CD4-positive, alpha-beta T cell (primary cell): ENCODE data around the gene B3GAT3. TPM values are rescaled to one million over a fixed set of nuclear protein-coding genes. Genes with fewer than 3 reads are reported as not detected.

Experiments
- ATAC-seq: fragments of 200-7000 bp; cut with Tn5 transposase; one replicate; pipeline ENCODE4 v1.10.0; 2022; ENCODE audit warnings: mild to moderate bottlenecking; ENCODE audit not compliant: poor library complexity
- CTCF ChIA-PET: fragments of 350-600 bp; sonication (Branson Sonifier 250); formaldehyde crosslinking; loops from one replicate; lab custom pipeline; 2021; ENCODE audit warnings: antibody characterized with exemption, inconsistent platforms; lab: Charles Lee
- POLR2A ChIA-PET: fragments of 350-600 bp; sonication (Branson Sonifier 250); formaldehyde crosslinking; loops from one replicate; lab custom pipeline; 2021; ENCODE audit warnings: antibody characterized with exemption, inconsistent platforms; lab: Charles Lee
- DNase-seq, 14 experiments: peaks; one replicate each; pipeline ENCODE4 v3.0.0-alpha.2; 2013 to 2020; ENCODE audit warnings: mixed read lengths in 2 of 14
- H3K27ac ChIP-seq, 2 donors: one replicate each; pipeline versions ENCODE4 v1.5.1 to v1.7.0; 2013; ENCODE audit warnings: low read length in 2 of 2, low read depth in 1 of 2, mild to moderate bottlenecking in 1 of 2
- H3K27me3 ChIP-seq, 2 experiments: 1 replicate in 1 of 2; 2 replicates in 1 of 2; pipeline versions ENCODE4 v1.6.1 to v1.7.0; 2013; ENCODE audit warnings: low read length in 2 of 2, control low read depth in 1 of 2, mild to moderate bottlenecking in 1 of 2, moderate library complexity in 1 of 2; ENCODE audit not compliant: insufficient read depth in 2 of 2, control insufficient read depth in 1 of 2
- H3K36me3 ChIP-seq: one replicate; pipeline ENCODE4 v1.6.1; 2013; ENCODE audit warnings: low read length, control low read depth; ENCODE audit not compliant: insufficient read depth
- H3K4me1 ChIP-seq: one replicate; pipeline ENCODE4 v1.6.1; 2013; ENCODE audit warnings: low read length, control low read depth; ENCODE audit not compliant: insufficient read depth
- H3K4me3 ChIP-seq: one replicate; pipeline ENCODE4 v1.5.1; 2013; ENCODE audit warnings: mild to moderate bottlenecking, low read length, moderate library complexity
- H3K9me3 ChIP-seq, 2 experiments: 1 replicate in 1 of 2; 2 replicates in 1 of 2; pipeline versions ENCODE4 v1.6.1 to v1.7.0; 2013; ENCODE audit warnings: low read length in 2 of 2, mild to moderate bottlenecking in 2 of 2, control low read depth in 1 of 2, moderate library complexity in 1 of 2; ENCODE audit not compliant: control insufficient read depth in 1 of 2, insufficient read depth in 1 of 2
- H3K27ac Mint-ChIP-seq: one replicate; pipeline ENCODE4 v1.8.0; 2020; ENCODE audit warnings: mixed read lengths
- H3K27me3 Mint-ChIP-seq: one replicate; pipeline ENCODE4 v1.8.0; 2021; ENCODE audit warnings: mixed read lengths
- H3K36me3 Mint-ChIP-seq: one replicate; pipeline ENCODE4 v1.8.0; 2021; ENCODE audit warnings: low read depth, mixed read lengths
- H3K4me1 Mint-ChIP-seq: one replicate; pipeline ENCODE4 v1.8.0; 2021; ENCODE audit warnings: low read depth, mixed read lengths
- H3K4me3 Mint-ChIP-seq: one replicate; pipeline ENCODE4 v1.8.0; 2020; ENCODE audit warnings: mild to moderate bottlenecking, mixed read lengths
- H3K9me3 Mint-ChIP-seq: one replicate; pipeline ENCODE4 v1.8.0; 2020; ENCODE audit warnings: mixed read lengths
- intact Hi-C, 2 experiments: fragments of 100-400 bp; cut with DNase I in 1 of 2; cut with micrococcal nuclease in 1 of 2; formaldehyde crosslinking; loops; one replicate each; pipeline versions ENCODE4 v1.15.1 to v1.9.0; 2023 to 2025; cut with DNase I, micrococcal nuclease
- total RNA-seq, 174 experiments: library from RNA in 2 of 174; stranded (reverse) in 2 of 174; gene quantifications; one replicate each; pipeline ENCODE4 v1.2.3 and lab custom pipeline; 2021 to 2026
- TF ChIP-seq, protein P1 (sequence below): fragments of 200-600 bp; IDR thresholded peaks from one replicate; pipeline ENCODE4 v1.8.0; 2022; ENCODE audit warnings: antibody characterized with exemption, mild to moderate bottlenecking

Gene B3GAT3
- total RNA-seq, 2 experiments from 2014 or later, result 47.2 to 49.5 TPM

DNA sequence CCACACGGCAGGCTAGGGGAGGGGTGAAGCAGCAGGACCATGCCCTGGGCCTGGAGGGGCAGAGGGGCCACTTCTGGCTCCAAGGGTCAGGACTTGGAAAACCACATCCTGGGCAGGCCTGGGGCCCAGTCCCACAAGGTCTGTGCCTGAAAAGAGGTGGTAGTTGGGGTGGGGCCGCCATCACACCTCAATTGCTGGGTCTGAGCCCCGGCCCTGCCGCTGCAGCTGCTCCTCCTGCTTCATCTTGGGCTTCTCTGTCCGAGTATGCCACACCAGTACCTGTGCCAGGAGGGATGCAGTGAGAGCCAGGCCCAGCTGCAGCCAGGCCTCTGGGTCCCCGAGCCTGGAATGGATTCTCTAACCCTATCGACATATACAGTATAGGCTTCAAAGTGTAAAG lies 6.3 kb downstream of the B3GAT3 start:
- Histone ChIP-seq H3K36me3 (peaks cover 40% of the 10 kb centered on the region), H3K4me3 (no peak overlapping the region), H3K27me3 (no peaks in the 10 kb centered on the region), H3K9me3 (no peaks in the 10 kb centered on the region), H3K4me1 (peaks cover 50% of the 10 kb centered on the region), H3K27ac (no peak overlapping the region)
- DNase-seq (no peak), ATAC-seq (no peak)
- Mint-ChIP-seq H3K27ac (no peak overlapping the region), H3K36me3 (peaks cover 42% of the 10 kb centered on the region), H3K4me3 (no peak overlapping the region), H3K4me1 (peaks cover 38% of the 10 kb centered on the region), H3K9me3 (no peaks in the 10 kb centered on the region), H3K27me3 (no peaks in the 10 kb centered on the region)
- intact Hi-C loops, result no loop called here
- ChIA-PET POLR2A (no interaction called here), CTCF (no interaction called here)
- TF ChIP-seq, protein P1, sequence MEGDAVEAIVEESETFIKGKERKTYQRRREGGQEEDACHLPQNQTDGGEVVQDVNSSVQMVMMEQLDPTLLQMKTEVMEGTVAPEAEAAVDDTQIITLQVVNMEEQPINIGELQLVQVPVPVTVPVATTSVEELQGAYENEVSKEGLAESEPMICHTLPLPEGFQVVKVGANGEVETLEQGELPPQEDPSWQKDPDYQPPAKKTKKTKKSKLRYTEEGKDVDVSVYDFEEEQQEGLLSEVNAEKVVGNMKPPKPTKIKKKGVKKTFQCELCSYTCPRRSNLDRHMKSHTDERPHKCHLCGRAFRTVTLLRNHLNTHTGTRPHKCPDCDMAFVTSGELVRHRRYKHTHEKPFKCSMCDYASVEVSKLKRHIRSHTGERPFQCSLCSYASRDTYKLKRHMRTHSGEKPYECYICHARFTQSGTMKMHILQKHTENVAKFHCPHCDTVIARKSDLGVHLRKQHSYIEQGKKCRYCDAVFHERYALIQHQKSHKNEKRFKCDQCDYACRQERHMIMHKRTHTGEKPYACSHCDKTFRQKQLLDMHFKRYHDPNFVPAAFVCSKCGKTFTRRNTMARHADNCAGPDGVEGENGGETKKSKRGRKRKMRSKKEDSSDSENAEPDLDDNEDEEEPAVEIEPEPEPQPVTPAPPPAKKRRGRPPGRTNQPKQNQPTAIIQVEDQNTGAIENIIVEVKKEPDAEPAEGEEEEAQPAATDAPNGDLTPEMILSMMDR, result no peak

DNA sequence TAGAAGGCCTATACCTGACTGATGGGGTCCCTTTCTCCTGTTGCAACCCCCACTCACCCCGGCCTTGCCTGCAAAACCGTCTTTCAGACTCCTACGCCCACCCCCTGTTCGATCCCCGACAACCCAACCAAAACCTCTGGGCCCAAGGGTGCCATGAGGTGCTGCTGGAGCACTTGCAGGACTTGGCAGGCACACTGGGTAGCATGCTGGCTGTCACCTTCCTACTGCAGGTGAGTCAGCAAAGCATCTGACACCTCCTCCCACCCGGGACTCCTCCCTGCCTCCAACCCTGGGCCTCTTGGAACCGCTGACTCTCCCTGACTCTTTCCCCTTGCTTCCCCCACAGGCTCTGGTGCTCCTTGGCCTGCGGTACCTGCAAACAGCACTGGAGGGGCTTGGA lies 7.5 kb downstream of the B3GAT3 start:
- peaks cover 42% of the 10 kb centered on the region for H3K36me3 Mint-ChIP-seq
- peak overlapping the region; percentile 88 for H3K27ac Mint-ChIP-seq
- TF ChIP-seq, protein P1, result no peak
- Histone ChIP-seq H3K27ac (no peak overlapping the region), H3K36me3 (peaks cover 52% of the 10 kb centered on the region), H3K4me1 (peaks cover 48% of the 10 kb centered on the region), H3K4me3 (no peak overlapping the region), H3K9me3 (no peaks in the 10 kb centered on the region), H3K27me3 (no peaks in the 10 kb centered on the region)
- CTCF ChIA-PET, result no interaction called here
- peak overlapping the region; percentile 88 for H3K4me3 Mint-ChIP-seq
- intact Hi-C loops, result loop anchor here in 1 of 2 experiments (5.0 kb wide), 1 partner anchor 38 kb away; the partner anchor contains the start of gene INTS5
- DNase-seq, result peak in 4 of 14 experiments; percentile 8 to 43 (median 28)
- H3K9me3 Mint-ChIP-seq, result no peaks in the 10 kb centered on the region
- no peaks in the 10 kb centered on the region for H3K27me3 Mint-ChIP-seq
- ATAC-seq, result no peak
- POLR2A ChIA-PET, result interaction anchor here (1.0 to 5.7 kb wide), 6 partner anchors 8 to 40 kb away, joined by 3 to 55 read pairs (median 17); partner anchors contain the start of genes B3GAT3, INTS5, MTA2 and TUT1
- peaks cover 36% of the 10 kb centered on the region for H3K4me1 Mint-ChIP-seq

DNA sequence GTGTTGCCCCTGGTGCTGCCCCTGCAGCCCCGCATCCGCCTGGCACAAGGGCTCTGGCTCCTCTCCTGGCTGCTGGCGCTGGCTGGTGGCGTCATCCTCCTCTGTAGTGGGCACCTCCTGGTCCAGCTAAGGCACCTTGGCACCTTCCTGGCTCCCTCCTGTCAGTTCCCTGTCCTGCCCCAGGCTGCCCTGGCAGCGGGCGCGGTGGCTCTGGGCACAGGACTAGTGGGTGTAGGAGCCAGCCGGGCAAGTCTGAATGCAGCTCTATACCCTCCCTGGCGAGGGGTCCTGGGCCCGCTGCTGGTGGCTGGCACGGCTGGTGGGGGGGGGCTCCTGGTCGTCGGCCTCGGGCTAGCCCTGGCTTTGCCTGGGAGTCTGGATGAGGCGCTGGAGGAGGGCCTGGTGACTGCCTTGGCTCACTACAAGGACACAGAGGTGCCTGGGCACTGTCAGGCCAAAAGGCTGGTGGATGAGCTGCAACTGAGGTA lies 8.5 kb downstream of the B3GAT3 start:
- H3K4me1 Mint-ChIP-seq, result peaks cover 38% of the 10 kb centered on the region
- peaks cover 46% of the 10 kb centered on the region for H3K36me3 Mint-ChIP-seq
- DNase-seq (no peak), ATAC-seq (no peak)
- no peaks in the 10 kb centered on the region for H3K27me3 ChIP-seq
- peaks cover 56% of the 10 kb centered on the region for H3K4me1 ChIP-seq
- H3K4me3 Mint-ChIP-seq, result peak overlapping the region; percentile 88
- H3K27ac Mint-ChIP-seq, result peak overlapping the region; percentile 88
- intact Hi-C loops, result loop anchor here in 1 of 2 experiments (2.0 to 5.0 kb wide), 2 partner anchors 23 to 39 kb away; partner anchors contain the start of genes INTS5 and TUT1
- H3K9me3 ChIP-seq, result no peaks in the 10 kb centered on the region
- ChIA-PET POLR2A (interaction anchor here (1.0 to 5.7 kb wide), 12 partner anchors 9 to 228 kb away, joined by 3 to 55 read pairs (median 6); partner anchors contain the start of genes B3GAT3, C11orf98, CSKMT and INTS5), CTCF (interaction anchor here (1.2 to 3.0 kb wide), 4 partner anchors 9 to 81 kb away, joined by 4 to 20 read pairs (median 5); partner anchors contain the start of genes B3GAT3, INTS5 and TUT1)
- H3K27ac ChIP-seq, result peak overlapping the region; percentile 76 to 90
- H3K9me3 Mint-ChIP-seq, result no peaks in the 10 kb centered on the region
- TF ChIP-seq, protein P1, result no peak
- peaks cover 61% of the 10 kb centered on the region for H3K36me3 ChIP-seq
- peak overlapping the region; percentile 92 for H3K4me3 ChIP-seq
- H3K27me3 Mint-ChIP-seq, result no peaks in the 10 kb centered on the region
